ENCODE measurements around the gene NFILZ.
"Not testable (repeated sequence)": the region's sequence is repeated elsewhere in the genome, so short reads cannot be mapped to it uniquely, and the experiment has no call there.

DNA sequence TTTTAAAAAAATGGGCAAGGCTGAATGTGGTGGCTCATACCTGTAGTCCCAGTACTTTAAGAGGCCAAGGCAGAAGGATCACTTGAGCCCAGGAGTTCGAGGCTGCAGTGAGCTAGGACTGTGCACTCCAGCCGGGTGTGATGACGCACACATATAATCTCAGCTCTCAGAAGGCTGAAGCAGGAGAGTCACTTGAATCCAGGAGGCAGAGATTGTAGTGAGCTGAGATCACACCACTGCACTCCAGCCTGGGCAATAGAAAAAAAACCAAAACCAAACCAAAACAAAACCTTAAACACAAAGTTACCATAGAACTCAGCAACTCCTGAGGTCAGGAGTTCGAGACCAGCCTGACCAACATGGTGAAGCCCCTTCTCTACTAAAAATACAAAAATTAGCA lies 6.6 kb downstream of the NFILZ start:
- TF ChIP-seq, protein P1, sequence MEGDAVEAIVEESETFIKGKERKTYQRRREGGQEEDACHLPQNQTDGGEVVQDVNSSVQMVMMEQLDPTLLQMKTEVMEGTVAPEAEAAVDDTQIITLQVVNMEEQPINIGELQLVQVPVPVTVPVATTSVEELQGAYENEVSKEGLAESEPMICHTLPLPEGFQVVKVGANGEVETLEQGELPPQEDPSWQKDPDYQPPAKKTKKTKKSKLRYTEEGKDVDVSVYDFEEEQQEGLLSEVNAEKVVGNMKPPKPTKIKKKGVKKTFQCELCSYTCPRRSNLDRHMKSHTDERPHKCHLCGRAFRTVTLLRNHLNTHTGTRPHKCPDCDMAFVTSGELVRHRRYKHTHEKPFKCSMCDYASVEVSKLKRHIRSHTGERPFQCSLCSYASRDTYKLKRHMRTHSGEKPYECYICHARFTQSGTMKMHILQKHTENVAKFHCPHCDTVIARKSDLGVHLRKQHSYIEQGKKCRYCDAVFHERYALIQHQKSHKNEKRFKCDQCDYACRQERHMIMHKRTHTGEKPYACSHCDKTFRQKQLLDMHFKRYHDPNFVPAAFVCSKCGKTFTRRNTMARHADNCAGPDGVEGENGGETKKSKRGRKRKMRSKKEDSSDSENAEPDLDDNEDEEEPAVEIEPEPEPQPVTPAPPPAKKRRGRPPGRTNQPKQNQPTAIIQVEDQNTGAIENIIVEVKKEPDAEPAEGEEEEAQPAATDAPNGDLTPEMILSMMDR (IDR thresholded peaks at IDR 0.05) = not testable (repeated sequence)
- not testable (repeated sequence) for TF ChIP-seq POLR2A (IDR thresholded peaks at IDR 0.05)
